Uterus (tissue), 2 donors: ENCODE results near the gene KIAA1755.

Source experiments
- CTCF ChIP-seq, 4 experiments: fragments of 200-600 bp in 2 of 4; fragments of 450-650 bp in 2 of 4; sonication (generic) in 2 of 4; IDR thresholded peaks; one replicate each; pipeline ENCODE4 v1.5.1; 2016 to 2019; ENCODE audit warnings: antibody characterized with exemption in 4 of 4, mild to moderate bottlenecking in 2 of 4, moderate library complexity in 1 of 4
- POLR2A ChIP-seq, 2 donors: fragments of 450-650 bp; IDR thresholded peaks; one replicate each; pipeline ENCODE4 v1.6.1; 2016; ENCODE audit warnings: antibody characterized with exemption in 2 of 2, mild to moderate bottlenecking in 1 of 2, moderate library complexity in 1 of 2

DNA sequence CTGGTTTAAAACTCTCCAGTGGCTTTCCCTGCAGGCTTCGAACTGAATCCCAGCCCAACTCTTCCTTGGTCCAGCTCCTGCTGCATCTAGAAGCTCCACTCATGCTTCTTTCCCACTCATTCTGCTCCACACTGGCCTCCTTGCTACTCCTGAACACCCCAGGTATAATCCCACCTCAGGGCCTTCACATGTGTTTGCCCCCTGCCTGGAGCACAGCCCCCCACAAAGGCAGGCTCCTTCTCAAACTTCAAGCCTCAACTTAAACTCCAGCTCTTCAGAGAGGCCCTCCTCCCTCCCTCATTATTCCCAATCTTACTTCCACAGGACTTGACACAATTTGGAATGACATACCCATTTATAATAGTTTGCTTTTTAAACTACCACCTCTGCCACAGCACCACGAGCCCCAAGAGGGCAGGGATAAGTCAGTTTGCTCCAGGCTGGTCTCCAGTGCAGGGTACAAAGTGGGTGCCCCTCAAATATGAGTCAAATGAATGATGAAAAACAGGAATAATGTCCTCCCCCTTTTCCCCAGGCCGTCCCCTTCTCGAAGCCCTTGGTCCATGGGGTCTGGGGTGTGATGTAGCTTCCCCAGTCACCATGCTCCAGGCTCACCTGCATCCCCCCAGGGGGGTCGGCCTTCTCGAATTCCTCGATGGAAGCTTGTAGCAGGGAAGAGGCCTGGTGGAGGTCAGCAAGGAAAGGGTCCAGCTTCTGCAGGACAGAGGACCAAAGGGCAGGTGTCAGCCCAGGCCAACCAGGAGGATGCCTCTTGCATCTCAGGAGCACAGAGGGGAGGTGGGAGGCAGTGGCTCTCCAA is 37.4 kb downstream of the KIAA1755 start:
- TF ChIP-seq CTCF (IDR thresholded peaks at IDR 0.05) (no peak), POLR2A (IDR thresholded peaks at IDR 0.05) (no peak)
